OCI-LY7 (cell line): ENCODE measurements around the gene MKI67.

Experiments
- CTCF ChIP-seq: fragments of 200-600 bp; sonication (generic); conservative IDR thresholded peaks from 2 replicates; pipeline ENCODE4 v1.5.1; 2014; ENCODE audit warnings: mild to moderate bottlenecking, antibody characterized with exemption, low read length, moderate library complexity, mixed read lengths
- EZH2phosphoT487 ChIP-seq: fragments of 200-600 bp; sonication (generic); IDR thresholded peaks from 2 replicates; pipeline ENCODE4 v1.6.1; 2018; ENCODE audit warnings: low read depth, borderline replicate concordance, mild to moderate bottlenecking, mixed run types, antibody characterized with exemption, low read length, moderate library complexity, mixed read lengths

- TF ChIP-seq CTCF (no peak), EZH2phosphoT487 (no peak)
Measured at GRCh38 chr10:128098631-128099030, 27.6 kb downstream of the MKI67 start.
